H9 (cell line): Measurements from ENCODE around the gene PBX1. TPM values are rescaled to one million over a fixed set of nuclear protein-coding genes. Genes with fewer than 3 reads are reported as not detected.

Experiments
- DNase-seq: peaks from one replicate; pipeline ENCODE4 v3.0.0-alpha.2; 2017
- H2AFZ ChIP-seq: one replicate; pipeline ENCODE4 v1.6.1; 2013; ENCODE audit warnings: mild to moderate bottlenecking, low read length, control low read depth, moderate library complexity
- H2AK5ac ChIP-seq: 2 replicates; pipeline ENCODE4 v1.6.1; 2013; ENCODE audit warnings: low read length, control low read depth, mixed read lengths; ENCODE audit not compliant: insufficient read length
- H2BK120ac ChIP-seq: one replicate; pipeline ENCODE4 v1.6.1; 2013; ENCODE audit warnings: low read depth, mild to moderate bottlenecking, low read length, control low read depth, inconsistent platforms; ENCODE audit not compliant: poor library complexity, severe bottlenecking
- H2BK12ac ChIP-seq: 2 replicates; pipeline ENCODE4 v1.6.1; 2013; ENCODE audit warnings: low read length, control low read depth, mixed read lengths, low read depth; ENCODE audit not compliant: insufficient read length
- H2BK15ac ChIP-seq: 2 replicates; pipeline ENCODE4 v1.6.1; 2013; ENCODE audit warnings: low read depth, low read length, control low read depth
- H2BK20ac ChIP-seq: one replicate; pipeline ENCODE4 v1.6.1; 2013; ENCODE audit warnings: low read depth, mild to moderate bottlenecking, low read length, control low read depth, inconsistent platforms; ENCODE audit not compliant: poor library complexity, severe bottlenecking
- H2BK5ac ChIP-seq: 2 replicates; pipeline ENCODE4 v1.6.1; 2013; ENCODE audit warnings: low read length, control low read depth, mixed read lengths; ENCODE audit not compliant: insufficient read length
- H3K14ac ChIP-seq: 2 replicates; pipeline ENCODE4 v1.6.1; 2013; ENCODE audit warnings: low read length, control low read depth; ENCODE audit not compliant: insufficient read depth
- H3K18ac ChIP-seq: 2 replicates; pipeline ENCODE4 v1.6.1; 2013; ENCODE audit warnings: low read depth, mild to moderate bottlenecking, mixed read lengths, low read length, control low read depth; ENCODE audit not compliant: insufficient read length
- H3K23ac ChIP-seq: 2 replicates; pipeline ENCODE4 v1.6.1; 2013; ENCODE audit warnings: low read length, control low read depth, mixed read lengths, low read depth; ENCODE audit not compliant: insufficient read length
- H3K23me2 ChIP-seq: 2 replicates; pipeline ENCODE4 v1.6.1; 2013; ENCODE audit warnings: low read depth, mild to moderate bottlenecking, mixed read lengths, low read length, control low read depth; ENCODE audit not compliant: insufficient read length, poor library complexity, severe bottlenecking
- H3K27ac ChIP-seq: 2 replicates; pipeline ENCODE4 v1.5.1; 2013; ENCODE audit warnings: low read length, control low read depth, mixed read lengths, low read depth; ENCODE audit not compliant: insufficient read length
- H3K27me3 ChIP-seq: 2 replicates; pipeline ENCODE4 v1.6.1; 2013; ENCODE audit warnings: low read length, control low read depth, inconsistent platforms; ENCODE audit not compliant: insufficient read depth
- H3K4ac ChIP-seq: 2 replicates; pipeline ENCODE4 v1.6.1; 2013; ENCODE audit warnings: low read depth, mild to moderate bottlenecking, control low read depth, inconsistent platforms, low read length, moderate library complexity
- H3K4me1 ChIP-seq: 2 replicates; pipeline ENCODE4 v1.6.1; 2013; ENCODE audit warnings: low read length, control low read depth, inconsistent platforms; ENCODE audit not compliant: insufficient read depth
- H3K4me2 ChIP-seq: 2 replicates; pipeline ENCODE4 v1.6.1; 2013; ENCODE audit warnings: low read length, control low read depth, mixed read lengths; ENCODE audit not compliant: insufficient read length, insufficient read depth
- H3K56ac ChIP-seq: 2 replicates; pipeline ENCODE4 v1.6.1; 2013; ENCODE audit warnings: low read depth, mild to moderate bottlenecking, mixed read lengths, low read length, control low read depth; ENCODE audit not compliant: insufficient read length
- H3K79me1 ChIP-seq: 2 replicates; pipeline ENCODE4 v1.6.1; 2013; ENCODE audit warnings: low read depth, mild to moderate bottlenecking, moderate library complexity, low read length, control low read depth, inconsistent platforms; ENCODE audit not compliant: insufficient read depth, poor library complexity, severe bottlenecking
- H3K79me2 ChIP-seq: 2 replicates; pipeline ENCODE4 v1.6.1; 2013; ENCODE audit warnings: low read length, control low read depth, inconsistent platforms; ENCODE audit not compliant: insufficient read depth
- H3K9ac ChIP-seq: 2 replicates; pipeline ENCODE4 v1.6.1; 2013; ENCODE audit warnings: low read length, control low read depth, mixed read lengths; ENCODE audit not compliant: insufficient read length; ENCODE audit errors: extremely low read depth
- H3K9me3 ChIP-seq: one replicate; pipeline ENCODE4 v1.6.1; 2013; ENCODE audit warnings: low read depth, low read length, inconsistent platforms; ENCODE audit not compliant: control insufficient read depth
- H3T11ph ChIP-seq: one replicate; pipeline ENCODE4 v1.6.1; 2013; ENCODE audit warnings: mild to moderate bottlenecking, low read length, control low read depth, inconsistent platforms
- H4K20me1 ChIP-seq: one replicate; pipeline ENCODE4 v1.6.1; 2013; ENCODE audit not compliant: control insufficient read depth, insufficient read length, insufficient read depth
- H4K5ac ChIP-seq: 2 replicates; pipeline ENCODE4 v1.6.1; 2013; ENCODE audit warnings: low read depth, mild to moderate bottlenecking, mixed read lengths, low read length, control low read depth; ENCODE audit not compliant: insufficient read length
- H4K8ac ChIP-seq: replicated peaks from 2 replicates; pipeline ENCODE4 v1.6.1; 2013; ENCODE audit warnings: low read length, control low read depth, mixed read lengths, low read depth; ENCODE audit not compliant: insufficient read length
- H4K91ac ChIP-seq: 2 replicates; pipeline ENCODE4 v1.6.1; 2013; ENCODE audit warnings: low read depth, mild to moderate bottlenecking, moderate library complexity, mixed read lengths, low read length, control low read depth; ENCODE audit not compliant: insufficient read length
- H3K27ac Mint-ChIP-seq, 3 experiments: 2 replicates in 2 of 3; 3 replicates in 1 of 3; pipeline ENCODE4 v1.8.0; 2020 to 2021; ENCODE audit warnings: mixed read lengths in 3 of 3, mild to moderate bottlenecking in 1 of 3, moderate library complexity in 1 of 3
- H3K27me3 Mint-ChIP-seq: 2 replicates; pipeline ENCODE4 v1.8.0; 2021; ENCODE audit warnings: low read depth, mild to moderate bottlenecking, moderate library complexity, mixed read lengths
- H3K36me3 Mint-ChIP-seq, 3 experiments: 2 replicates in 2 of 3; 3 replicates in 1 of 3; pipeline ENCODE4 v1.8.0; 2020 to 2021; ENCODE audit warnings: low read depth in 3 of 3, mixed read lengths in 3 of 3; ENCODE audit not compliant: insufficient read depth in 1 of 3
- H3K4me1 Mint-ChIP-seq, 2 experiments: 2 replicates each; pipeline ENCODE4 v1.8.0; 2020; ENCODE audit warnings: mixed read lengths in 2 of 2
- H3K4me3 Mint-ChIP-seq, 2 experiments: 2 replicates in 1 of 2; 3 replicates in 1 of 2; pipeline ENCODE4 v1.8.0; 2020 to 2021; ENCODE audit warnings: mild to moderate bottlenecking in 2 of 2, mixed read lengths in 2 of 2, moderate library complexity in 1 of 2
- H3K9me3 Mint-ChIP-seq, 2 experiments: 2 replicates in 1 of 2; 3 replicates in 1 of 2; pipeline ENCODE4 v1.8.0; 2020; ENCODE audit warnings: mild to moderate bottlenecking in 2 of 2, mixed read lengths in 2 of 2, moderate library complexity in 1 of 2
- CTCF ChIP-seq: fragments of 200-600 bp; sonication (generic); conservative IDR thresholded peaks from 3 replicates; pipeline ENCODE4 v1.8.0; 2021; ENCODE audit warnings: antibody characterized with exemption, mild to moderate bottlenecking
- whole genome bisulfite sequencing: extraction: QIAGEN DNeasy Blood & Tissue Kit; methylation state at CpG from one replicate; pipeline ENCODE4 v1.1.7; 2013; ENCODE audit warnings: missing lambda C conversion rate, low lambda C conversion rate, mixed read lengths; ENCODE audit not compliant: insufficient read length; ENCODE audit errors: extremely low coverage; 5-methylcytosine and 5-hydroxymethylcytosine counted together
- total RNA-seq: library from RNA; stranded (reverse); gene quantifications from 2 replicates; pipeline ENCODE4 v1.2.1, GENCODE V29; 2021

PBX1 gene
- total RNA-seq, 1 experiment from 2014 or later, result 142 TPM

DNA sequence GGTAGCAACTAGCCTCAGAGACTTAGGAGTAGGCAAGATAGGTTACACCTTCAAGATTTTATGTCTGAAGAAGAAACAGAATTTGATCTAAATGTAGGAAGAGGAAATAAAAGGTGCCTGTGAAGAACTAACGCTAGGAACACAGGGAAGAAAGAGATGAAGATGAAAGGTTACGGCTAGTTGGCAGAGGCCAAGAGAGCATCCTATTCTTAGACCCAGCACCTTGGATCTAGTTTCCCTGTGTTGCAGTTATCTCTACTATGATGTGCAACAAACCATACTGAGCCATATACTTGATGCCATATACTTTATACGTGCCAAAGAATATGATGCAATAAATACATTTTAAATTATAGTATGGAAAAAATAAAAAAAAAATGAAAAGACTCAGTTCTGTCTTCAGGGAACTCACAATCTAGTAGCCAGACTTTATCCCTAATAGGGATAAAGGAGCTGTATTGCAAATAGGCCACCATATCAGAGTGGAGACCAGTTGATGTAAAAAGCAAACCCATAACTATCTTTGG, 181.1 kb downstream of the PBX1 start:
- Histone ChIP-seq H3K14ac (no peak overlapping the region), H3K79me1 (peaks cover 5% of the 10 kb centered on the region), H3K23ac (no peak overlapping the region), H3K23me2 (no peaks in the 10 kb centered on the region), H2BK5ac (no peak overlapping the region), H2AK5ac (no peak overlapping the region), H3K4me2 (no peak overlapping the region), H4K20me1 (no peaks in the 10 kb centered on the region), H2BK20ac (no peak overlapping the region), H4K91ac (no peak overlapping the region), H3K9me3 (no peaks in the 10 kb centered on the region), H3K4ac (no peak overlapping the region), H2BK12ac (no peak overlapping the region), H3T11ph (no peak overlapping the region), H2BK120ac (no peak overlapping the region), H3K4me1 (no peaks in the 10 kb centered on the region), H3K9ac (no peak overlapping the region), H2AFZ (no peak overlapping the region), H3K27me3 (no peaks in the 10 kb centered on the region), H3K27ac (no peak overlapping the region), H3K79me2 (no peaks in the 10 kb centered on the region; the same call in 1 of the 2 replicates), H3K18ac (no peak overlapping the region), H3K56ac (no peak overlapping the region), H4K5ac (no peak overlapping the region), H2BK15ac (no peak overlapping the region), H4K8ac (no peak overlapping the region)
- no peak for DNase-seq
- WGBS, result no CpG with 5 or more reads among the region's 3 CpGs
- Mint-ChIP-seq H3K27me3 (no peaks in the 10 kb centered on the region), H3K36me3 (no peaks in the 10 kb centered on the region; a peak in 1 of 7 replicates), H3K27ac (no peak overlapping the region; a peak in 1 of 7 replicates), H3K9me3 (no peaks in the 10 kb centered on the region), H3K4me3 (no peak overlapping the region), H3K4me1 (peaks cover 25 to 35% of the 10 kb centered on the region in 2 experiments)
- no peak for TF ChIP-seq CTCF
